Stimulated activated CD4-positive, alpha-beta T cell treated with anti-CD3 and anti-CD28 coated beads, Interleukin-12 subunit alpha, Interleukin-12 subunit beta, amount 100 ng/mL, for 4 hours (primary cell): ENCODE results near the gene TPST2.
A peak's percentile ranks its signal among the peaks of the same experiment; 100 is the strongest.
"Not testable (repeated sequence)": the region's sequence is repeated elsewhere in the genome, so short reads cannot be mapped to it uniquely, and the experiment has no call there.

ENCODE experiments used
- DNase-seq: peaks from one replicate; pipeline ENCODE4 v3.0.0-alpha.2; 2020

The TPST2 gene

GRCh38 chr22:26589845-26590736 is at the start of gene TPST2:
TPST2 (minus strand) TSS chr22:26590132; CDS start chr22:26541630, 48,502 bp downstream.
- peak; percentile 78 for DNase-seq

GRCh38 chr22:26636296-26636695 is 46.4 kb upstream of the TPST2 start:
- no peak for DNase-seq

GRCh38 chr22:26635117-26635516 is 45.2 kb upstream of the TPST2 start:
- DNase-seq = no peak

GRCh38 chr22:26634189-26634588 is 44.3 kb upstream of the TPST2 start:
- no peak for DNase-seq

GRCh38 chr22:26632422-26633155 is 42.7 kb upstream of the TPST2 start:
- no peak for DNase-seq

- no peak for DNase-seq
Measured at GRCh38 chr22:26631282-26631681, 41.4 kb upstream of the TPST2 start.

- DNase-seq = no peak
Measured at GRCh38 chr22:26629988-26630761, 40.2 kb upstream of the TPST2 start.

- no peak for DNase-seq
Measured at GRCh38 chr22:26624803-26625202, 34.9 kb upstream of the TPST2 start.

GRCh38 chr22:26623984-26624383 is 34.1 kb upstream of the TPST2 start:
- no peak for DNase-seq

GRCh38 chr22:26621663-26622062 is 31.7 kb upstream of the TPST2 start, which contains the start of gene CRYBA4:
CRYBA4 (plus strand) TSS chr22:26621963; CDS start chr22:26622597, 634 bp downstream.
- DNase-seq = no peak

- DNase-seq = no peak
Measured at GRCh38 chr22:26620197-26620596, 30.3 kb upstream of the TPST2 start.

- no peak for DNase-seq
Measured at GRCh38 chr22:26619510-26619909, 29.6 kb upstream of the TPST2 start.

GRCh38 chr22:26618455-26618854 is 28.5 kb upstream of the TPST2 start:
- DNase-seq = no peak

- no peak for DNase-seq
Measured at GRCh38 chr22:26617271-26618199, 27.6 kb upstream of the TPST2 start, which contains the start of gene CRYBB1. CRYBB1 (minus strand) TSS chr22:26618027; CDS start chr22:26616319, 1,708 bp downstream.

- no peak for DNase-seq
Measured at GRCh38 chr22:26616650-26617049, 26.7 kb upstream of the TPST2 start.

GRCh38 chr22:26615830-26616435 is 26.0 kb upstream of the TPST2 start:
- DNase-seq = no peak

GRCh38 chr22:26615149-26615548 is 25.2 kb upstream of the TPST2 start:
- DNase-seq = no peak

GRCh38 chr22:26614322-26614721 is 24.4 kb upstream of the TPST2 start:
- no peak for DNase-seq

GRCh38 chr22:26613753-26614152 is 23.8 kb upstream of the TPST2 start:
- DNase-seq = not testable (repeated sequence)

GRCh38 chr22:26612652-26613051 is 22.7 kb upstream of the TPST2 start:
- DNase-seq = no peak

GRCh38 chr22:26610996-26611395 is 21.1 kb upstream of the TPST2 start:
- DNase-seq = no peak
